NCI-H187 (cell line): ENCODE data around the gene S100A12.

Experiments used
- DNase-seq, 2 experiments: peaks; one replicate each; lab custom pipeline; 2025; lab: John Stamatoyannopoulos, UW

The S100A12 gene

GRCh38 chr1:153368495-153368894, 6.9 kb downstream of the S100A12 start:
- DNase-seq, result no peak

GRCh38 chr1:153367090-153367489, 8.3 kb downstream of the S100A12 start:
- DNase-seq, result no peak

GRCh38 chr1:153366261-153366660, 9.2 kb downstream of the S100A12 start:
- DNase-seq, result no peak

- no peak for DNase-seq
These were observed 9.7 kb downstream of the S100A12 start for GRCh38 chr1:153365696-153366095.

- DNase-seq, result no peak
These were observed 10.4 kb downstream of the S100A12 start for GRCh38 chr1:153364766-153365666.

GRCh38 chr1:153364156-153364555, 11.3 kb downstream of the S100A12 start:
- no peak for DNase-seq

GRCh38 chr1:153363641-153364040, 11.8 kb downstream of the S100A12 start:
- no peak for DNase-seq

GRCh38 chr1:153362187-153362775, 13.1 kb downstream of the S100A12 start:
- no peak for DNase-seq

- DNase-seq, result no peak
These were observed 13.8 kb downstream of the S100A12 start for GRCh38 chr1:153361480-153362109.

GRCh38 chr1:153360592-153361479, 14.6 kb downstream of the S100A12 start:
- no peak for DNase-seq

GRCh38 chr1:153360190-153360589, 15.2 kb downstream of the S100A12 start:
- no peak for DNase-seq

GRCh38 chr1:153359241-153359640, 16.2 kb downstream of the S100A12 start:
- DNase-seq, result no peak

- no peak for DNase-seq
These were observed 16.8 kb downstream of the S100A12 start for GRCh38 chr1:153358691-153358975.

GRCh38 chr1:153357853-153358690, 17.3 kb downstream of the S100A12 start, which contains the start of gene S100A9:
TSS of gene S100A9 (plus strand) at chr1:153357854. CDS start at chr1:153358284, 430 bp downstream.
- DNase-seq, result no peak

GRCh38 chr1:153357076-153357852, 18.2 kb downstream of the S100A12 start:
- no peak for DNase-seq

GRCh38 chr1:153356392-153357075, 18.9 kb downstream of the S100A12 start:
- DNase-seq, result no peak

GRCh38 chr1:153355445-153356071, 19.9 kb downstream of the S100A12 start:
- peak in 1 of 2 experiments; percentile 81 for DNase-seq

GRCh38 chr1:153354515-153355193, 20.8 kb downstream of the S100A12 start:
- no peak for DNase-seq
